ENCODE data around the gene PITPNM3. TPM values are rescaled to one million over a fixed set of nuclear protein-coding genes. Genes with fewer than 3 reads are reported as not detected.

Gene PITPNM3
- total RNA-seq, 1 donor from 2014 or later, result 8.6 TPM

- TF ChIP-seq POLR2AphosphoS5 (IDR thresholded peaks at IDR 0.05; ENCODE audit: insufficient read depth in 1 of 2, low read depth in 1 of 2), result no peak
- TF ChIP-seq POLR2A (IDR thresholded peaks at IDR 0.05), result no peak
- no peak overlapping the region for H3K4me3 ChIP-seq
- intact Hi-C loops (cut with DNase I), result no loop called here
- no peak for DNase-seq (ENCODE audit: extremely low spot score in 2 of 2)
- peaks cover 33% of the 10 kb centered on the region for H3K4me1 ChIP-seq
- H3K27ac ChIP-seq, result no peak overlapping the region
- no peaks in the 10 kb centered on the region for H3K9me3 ChIP-seq
- no peaks in the 10 kb centered on the region for H3K27me3 ChIP-seq
- H3K36me3 ChIP-seq, result no peaks in the 10 kb centered on the region
These were observed 15.1 kb upstream of the PITPNM3 start for GRCh38 chr17:6571452-6571781.

DNA sequence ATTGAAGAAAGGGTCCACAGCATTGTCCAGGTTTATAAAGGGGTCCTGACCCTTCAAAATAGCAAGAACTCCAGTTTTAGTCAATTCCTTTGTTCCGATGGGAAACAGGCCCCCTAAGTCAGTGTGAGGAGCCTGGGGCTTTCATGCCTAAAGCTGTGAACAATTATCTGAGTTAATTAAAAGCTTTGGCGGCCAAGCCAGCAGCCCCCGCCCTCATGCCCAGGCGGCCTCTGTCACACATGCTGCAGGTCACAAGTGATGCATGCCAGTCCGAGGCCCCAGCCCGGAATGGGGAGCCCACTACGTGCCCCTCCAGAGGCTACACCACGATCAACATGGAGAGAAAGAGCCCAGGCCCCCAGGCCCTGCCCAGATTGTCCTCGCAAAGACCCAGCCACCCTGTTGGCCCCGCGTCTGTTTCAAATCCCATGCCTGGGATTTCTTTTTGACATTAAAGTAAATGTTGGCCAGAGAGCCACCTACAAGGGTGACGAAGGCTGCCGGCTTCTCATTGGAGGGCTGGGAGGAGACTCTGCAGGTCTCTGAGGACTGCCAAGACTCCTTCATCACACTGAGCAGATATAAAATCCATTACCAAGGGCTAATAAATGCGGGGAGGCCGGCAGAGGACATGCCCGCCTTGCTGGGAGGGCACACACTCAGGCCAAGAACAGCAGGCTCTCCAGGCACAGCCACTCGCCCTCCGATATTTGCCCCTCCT is 14.5 kb upstream of the PITPNM3 start:
- no peak for DNase-seq (ENCODE audit: extremely low spot score in 2 of 2)
- no peak overlapping the region for H3K27ac ChIP-seq
- intact Hi-C loops (cut with DNase I), result no loop called here
- H3K4me3 ChIP-seq, result no peak overlapping the region
- no peaks in the 10 kb centered on the region for H3K36me3 ChIP-seq
- TF ChIP-seq, protein P1, sequence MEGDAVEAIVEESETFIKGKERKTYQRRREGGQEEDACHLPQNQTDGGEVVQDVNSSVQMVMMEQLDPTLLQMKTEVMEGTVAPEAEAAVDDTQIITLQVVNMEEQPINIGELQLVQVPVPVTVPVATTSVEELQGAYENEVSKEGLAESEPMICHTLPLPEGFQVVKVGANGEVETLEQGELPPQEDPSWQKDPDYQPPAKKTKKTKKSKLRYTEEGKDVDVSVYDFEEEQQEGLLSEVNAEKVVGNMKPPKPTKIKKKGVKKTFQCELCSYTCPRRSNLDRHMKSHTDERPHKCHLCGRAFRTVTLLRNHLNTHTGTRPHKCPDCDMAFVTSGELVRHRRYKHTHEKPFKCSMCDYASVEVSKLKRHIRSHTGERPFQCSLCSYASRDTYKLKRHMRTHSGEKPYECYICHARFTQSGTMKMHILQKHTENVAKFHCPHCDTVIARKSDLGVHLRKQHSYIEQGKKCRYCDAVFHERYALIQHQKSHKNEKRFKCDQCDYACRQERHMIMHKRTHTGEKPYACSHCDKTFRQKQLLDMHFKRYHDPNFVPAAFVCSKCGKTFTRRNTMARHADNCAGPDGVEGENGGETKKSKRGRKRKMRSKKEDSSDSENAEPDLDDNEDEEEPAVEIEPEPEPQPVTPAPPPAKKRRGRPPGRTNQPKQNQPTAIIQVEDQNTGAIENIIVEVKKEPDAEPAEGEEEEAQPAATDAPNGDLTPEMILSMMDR (IDR thresholded peaks at IDR 0.05), result no peak
- TF ChIP-seq POLR2AphosphoS5 (IDR thresholded peaks at IDR 0.05; ENCODE audit: insufficient read depth in 1 of 2, low read depth in 1 of 2) (no peak), POLR2A (IDR thresholded peaks at IDR 0.05) (no peak)
- peaks cover 32% of the 10 kb centered on the region for H3K4me1 ChIP-seq
- no peaks in the 10 kb centered on the region for H3K9me3 ChIP-seq
- H3K27me3 ChIP-seq, result no peaks in the 10 kb centered on the region

DNA sequence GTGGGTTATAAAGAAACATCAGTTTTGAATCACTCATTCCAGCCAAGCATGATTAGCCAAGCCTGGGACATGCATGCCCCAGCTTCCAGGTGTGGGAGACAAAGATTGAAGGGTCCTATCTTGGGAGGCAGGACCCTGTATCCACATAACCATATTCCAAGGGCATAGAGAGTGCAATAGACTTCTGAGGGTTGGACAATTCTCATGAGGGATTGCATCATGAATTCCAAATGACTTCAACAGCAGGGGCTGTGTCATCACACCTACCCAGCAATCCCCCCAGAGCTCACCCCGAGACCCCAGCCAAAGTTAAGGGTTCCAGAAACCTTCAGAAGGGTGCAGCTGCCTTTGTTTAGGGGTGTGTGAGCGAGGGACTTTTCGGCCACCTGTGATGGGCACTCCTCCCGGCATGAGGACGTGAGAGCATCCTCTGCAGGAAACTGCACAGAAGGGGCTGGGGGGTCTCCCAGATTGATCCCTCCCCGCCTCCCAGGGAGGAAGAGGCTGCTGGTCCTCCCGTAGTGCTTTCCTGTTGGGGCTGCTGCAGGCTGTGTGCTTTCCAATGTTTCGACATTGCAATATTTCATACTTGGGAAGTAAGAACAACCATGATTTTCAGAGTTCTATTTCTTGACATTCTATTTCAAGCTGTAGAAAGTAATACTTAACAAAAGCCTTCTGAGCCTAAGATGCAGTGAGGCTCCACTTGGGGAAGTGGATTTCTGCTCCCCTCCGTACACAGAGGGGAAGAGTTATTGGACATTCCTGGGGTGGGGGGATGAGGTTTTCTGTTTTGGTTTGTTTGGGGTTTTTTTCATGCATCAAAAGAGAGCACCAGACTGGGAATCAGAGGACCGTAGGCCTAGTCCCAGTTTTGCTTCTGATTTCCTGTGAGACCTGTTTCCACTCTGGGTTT is 13.3 kb upstream of the PITPNM3 start:
- no peaks in the 10 kb centered on the region for H3K27me3 ChIP-seq
- no peak overlapping the region for H3K27ac ChIP-seq
- no peaks in the 10 kb centered on the region for H3K36me3 ChIP-seq
- no peak overlapping the region for H3K4me3 ChIP-seq
- peaks cover 19% of the 10 kb centered on the region for H3K4me1 ChIP-seq
- DNase-seq (ENCODE audit: extremely low spot score in 2 of 2), result peak; percentile 2 to 61
- H3K9me3 ChIP-seq, result no peaks in the 10 kb centered on the region
- intact Hi-C loops (cut with DNase I), result no loop called here
- TF ChIP-seq, protein P1 (IDR thresholded peaks at IDR 0.05), result no peak

GRCh38 chr17:6568184-6568758 is 11.9 kb upstream of the PITPNM3 start:
- no peak overlapping the region for H3K27ac ChIP-seq
- intact Hi-C loops (cut with DNase I), result no loop called here
- H3K4me3 ChIP-seq, result no peak overlapping the region
- no peaks in the 10 kb centered on the region for H3K27me3 ChIP-seq
- peaks cover 19% of the 10 kb centered on the region for H3K4me1 ChIP-seq
- DNase-seq (ENCODE audit: extremely low spot score in 2 of 2), result peak in 1 of 2 donors; percentile 70
- TF ChIP-seq, protein P1 (IDR thresholded peaks at IDR 0.05), result no peak
- no peak for TF ChIP-seq POLR2A (IDR thresholded peaks at IDR 0.05)
- no peak for TF ChIP-seq POLR2AphosphoS5 (IDR thresholded peaks at IDR 0.05; ENCODE audit: insufficient read depth in 1 of 2, low read depth in 1 of 2)
- H3K36me3 ChIP-seq, result no peaks in the 10 kb centered on the region
- H3K9me3 ChIP-seq, result no peaks in the 10 kb centered on the region

GRCh38 chr17:6567528-6568183 is 11.3 kb upstream of the PITPNM3 start:
- Histone ChIP-seq H3K4me3 (no peak overlapping the region), H3K9me3 (no peaks in the 10 kb centered on the region), H3K4me1 (peaks cover 19% of the 10 kb centered on the region), H3K27ac (no peak overlapping the region), H3K27me3 (no peaks in the 10 kb centered on the region), H3K36me3 (no peaks in the 10 kb centered on the region)
- TF ChIP-seq POLR2AphosphoS5 (IDR thresholded peaks at IDR 0.05; ENCODE audit: insufficient read depth in 1 of 2, low read depth in 1 of 2), result no peak
- TF ChIP-seq, protein P1 (IDR thresholded peaks at IDR 0.05), result no peak
- no peak for TF ChIP-seq POLR2A (IDR thresholded peaks at IDR 0.05)
- peak in 1 of 2 donors; percentile 40 for DNase-seq (ENCODE audit: extremely low spot score in 2 of 2)
- intact Hi-C loops (cut with DNase I), result no loop called here
